A673 (cell line): ENCODE data around the gene EDN1. TPM values are rescaled to one million over a fixed set of nuclear protein-coding genes. Genes with fewer than 3 reads are reported as not detected.

Source experiments
- BruUV-seq: library from RNA; stranded (reverse); fragments of 400-500 nt; replicated peaks from 2 replicates; lab custom pipeline; 2021; lab: Mats Ljungman, UMichigan
- CTCF ChIA-PET: fragments of 300-600 bp; sonication (Branson Sonifier 250); formaldehyde crosslinking; loops from one replicate; lab custom pipeline; 2022; ENCODE audit warnings: antibody characterized with exemption; lab: Charles Lee
- POLR2A ChIA-PET: fragments of 300-600 bp; sonication (Branson Sonifier 250); formaldehyde crosslinking; loops from one replicate; lab custom pipeline; 2022; ENCODE audit warnings: antibody characterized with exemption; ENCODE audit not compliant: low non-redundant PET; lab: Charles Lee
- DNase-seq: peaks from one replicate; pipeline ENCODE4 v3.0.0-alpha.2; 2015; ENCODE audit warnings: low spot score
- H3K27ac ChIP-seq: fragments of 200-600 bp; sonication (generic); 2 replicates; pipeline ENCODE4 v1.5.1; 2016; ENCODE audit warnings: mixed run types, low read depth, mild to moderate bottlenecking, mixed read lengths, antibody characterized with exemption, low read length; ENCODE audit not compliant: poor library complexity, severe bottlenecking
- H3K27me3 ChIP-seq: fragments of 200-600 bp; sonication (generic); replicated peaks from 2 replicates; pipeline ENCODE4 v1.6.1; 2017; ENCODE audit warnings: mixed run types, low read depth, mild to moderate bottlenecking, mixed read lengths, antibody characterized with exemption, low read length; ENCODE audit not compliant: insufficient read depth, poor library complexity
- H3K36me3 ChIP-seq: fragments of 200-600 bp; sonication (generic); 2 replicates; pipeline ENCODE4 v1.6.1; 2016; ENCODE audit warnings: mixed run types, mild to moderate bottlenecking, mixed read lengths, antibody characterized with exemption, low read length; ENCODE audit not compliant: insufficient read depth, poor library complexity, severe bottlenecking
- H3K4me1 ChIP-seq: fragments of 200-600 bp; sonication (generic); 2 replicates; pipeline ENCODE4 v1.6.1; 2017; ENCODE audit warnings: mixed run types, mild to moderate bottlenecking, mixed read lengths, antibody characterized with exemption, low read length; ENCODE audit not compliant: insufficient read depth, poor library complexity, severe bottlenecking
- H3K4me3 ChIP-seq: fragments of 200-600 bp; sonication (generic); 2 replicates; pipeline ENCODE4 v1.5.1; 2016; ENCODE audit warnings: low read depth, mixed run types, mild to moderate bottlenecking, mixed read lengths, low read length; ENCODE audit not compliant: poor library complexity, severe bottlenecking
- H3K9me3 ChIP-seq: fragments of 200-600 bp; sonication (generic); 2 replicates; pipeline ENCODE4 v1.6.1; 2016; ENCODE audit warnings: mixed run types, low read depth, mild to moderate bottlenecking, mixed read lengths, antibody characterized with exemption, low read length; ENCODE audit not compliant: poor library complexity, severe bottlenecking
- EZH2 ChIP-seq: fragments of 200-600 bp; sonication (generic); IDR thresholded peaks from 2 replicates; pipeline ENCODE4 v1.6.1; 2017; ENCODE audit warnings: borderline replicate concordance, low read depth, mild to moderate bottlenecking, mixed read lengths, antibody characterized with exemption, low read length; ENCODE audit not compliant: poor library complexity, severe bottlenecking
- intact Hi-C: fragments of 100-400 bp; cut with micrococcal nuclease; formaldehyde crosslinking; loops from one replicate; pipeline ENCODE4 v1.10.0; 2022; ENCODE audit not compliant: unreplicated experiment
- total RNA-seq: library from RNA; stranded (reverse); gene quantifications from 2 replicates; pipeline ENCODE4 v1.2.3, GENCODE V29; 2021
- TF ChIP-seq, protein P1 (sequence below): fragments of 300-800, 200-600 bp; sonication (generic); conservative IDR thresholded peaks from 2 replicates; pipeline ENCODE4 v1.5.1; 2017; ENCODE audit warnings: low read depth, mild to moderate bottlenecking, antibody characterized with exemption, low read length, moderate library complexity, mixed read lengths

The EDN1 gene
- total RNA-seq, 1 experiment from 2014 or later = not detected

- intact Hi-C loops = no loop called here
- POLR2A ChIA-PET = no interaction called here
- Histone ChIP-seq H3K36me3 (no peaks in the 10 kb centered on the region), H3K4me1 (no peaks in the 10 kb centered on the region), H3K27me3 (peaks cover 5% of the 10 kb centered on the region), H3K4me3 (no peak overlapping the region), H3K9me3 (no peaks in the 10 kb centered on the region), H3K27ac (no peak overlapping the region)
- TF ChIP-seq, protein P1, sequence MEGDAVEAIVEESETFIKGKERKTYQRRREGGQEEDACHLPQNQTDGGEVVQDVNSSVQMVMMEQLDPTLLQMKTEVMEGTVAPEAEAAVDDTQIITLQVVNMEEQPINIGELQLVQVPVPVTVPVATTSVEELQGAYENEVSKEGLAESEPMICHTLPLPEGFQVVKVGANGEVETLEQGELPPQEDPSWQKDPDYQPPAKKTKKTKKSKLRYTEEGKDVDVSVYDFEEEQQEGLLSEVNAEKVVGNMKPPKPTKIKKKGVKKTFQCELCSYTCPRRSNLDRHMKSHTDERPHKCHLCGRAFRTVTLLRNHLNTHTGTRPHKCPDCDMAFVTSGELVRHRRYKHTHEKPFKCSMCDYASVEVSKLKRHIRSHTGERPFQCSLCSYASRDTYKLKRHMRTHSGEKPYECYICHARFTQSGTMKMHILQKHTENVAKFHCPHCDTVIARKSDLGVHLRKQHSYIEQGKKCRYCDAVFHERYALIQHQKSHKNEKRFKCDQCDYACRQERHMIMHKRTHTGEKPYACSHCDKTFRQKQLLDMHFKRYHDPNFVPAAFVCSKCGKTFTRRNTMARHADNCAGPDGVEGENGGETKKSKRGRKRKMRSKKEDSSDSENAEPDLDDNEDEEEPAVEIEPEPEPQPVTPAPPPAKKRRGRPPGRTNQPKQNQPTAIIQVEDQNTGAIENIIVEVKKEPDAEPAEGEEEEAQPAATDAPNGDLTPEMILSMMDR = no peak
- TF ChIP-seq EZH2 = no peak
- no peak for DNase-seq
- CTCF ChIA-PET = no interaction called here
- no TSS peak for BruUV-seq
Observed at GRCh38 chr6:12264671-12265070, 25.5 kb upstream of the EDN1 start.

DNA sequence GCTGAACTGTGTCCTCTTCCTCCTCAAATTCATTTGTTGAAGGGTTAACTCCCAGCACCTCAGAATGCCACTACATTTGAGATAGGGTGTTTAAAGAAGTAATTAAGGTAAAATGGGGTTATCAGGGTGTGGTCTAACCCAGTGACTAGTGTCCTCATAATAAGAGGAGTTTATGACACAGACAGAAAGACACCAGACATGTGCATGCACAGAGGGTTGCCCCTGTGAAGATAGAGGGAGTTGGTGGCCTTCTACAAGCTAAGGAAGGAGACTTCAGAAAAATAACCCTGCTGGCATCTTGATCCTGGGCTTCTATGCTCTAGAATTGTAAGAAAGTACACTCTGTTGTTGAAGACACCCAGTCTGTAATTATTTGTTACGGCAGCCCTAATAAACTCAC lies 24.9 kb upstream of the EDN1 start:
- intact Hi-C loops = no loop called here
- TF ChIP-seq, protein P1 = no peak
- TF ChIP-seq EZH2 = no peak
- CTCF ChIA-PET = no interaction called here
- no peak overlapping the region for H3K4me3 ChIP-seq
- H3K27me3 ChIP-seq = peaks cover under 1% of the 10 kb centered on the region
- no peaks in the 10 kb centered on the region for H3K9me3 ChIP-seq
- no peaks in the 10 kb centered on the region for H3K4me1 ChIP-seq
- BruUV-seq = no TSS peak
- H3K27ac ChIP-seq = no peak overlapping the region
- POLR2A ChIA-PET = no interaction called here
- no peaks in the 10 kb centered on the region for H3K36me3 ChIP-seq
- DNase-seq = no peak

GRCh38 chr6:12265791-12266190 lies 24.4 kb upstream of the EDN1 start:
- ChIA-PET CTCF (no interaction called here), POLR2A (no interaction called here)
- no peaks in the 10 kb centered on the region for H3K9me3 ChIP-seq
- TF ChIP-seq, protein P1 = no peak
- no peak for TF ChIP-seq EZH2
- no peak overlapping the region for H3K4me3 ChIP-seq
- H3K4me1 ChIP-seq = no peaks in the 10 kb centered on the region
- H3K36me3 ChIP-seq = no peaks in the 10 kb centered on the region
- BruUV-seq = no TSS peak
- no peaks in the 10 kb centered on the region for H3K27me3 ChIP-seq
- intact Hi-C loops = no loop called here
- DNase-seq = no peak
- no peak overlapping the region for H3K27ac ChIP-seq
